HT-29 (cell line): ENCODE measurements around the gene PCSK2. TPM values are rescaled to one million over a fixed set of nuclear protein-coding genes. Genes with fewer than 3 reads are reported as not detected.

Experiments
- DNase-seq: peaks from one replicate; pipeline ENCODE4 v3.0.0-alpha.2; 2015; ENCODE audit warnings: low spot score
- total RNA-seq: library from RNA; depleted of rRNA; stranded (reverse); fragments of >200 nt; shearing (Covaris generic); gene quantifications from 2 replicates; pipeline ENCODE4 v1.2.3, GENCODE V29; 2014

The PCSK2 gene
- total RNA-seq, 1 experiment from 2014 or later: not detected

DNA sequence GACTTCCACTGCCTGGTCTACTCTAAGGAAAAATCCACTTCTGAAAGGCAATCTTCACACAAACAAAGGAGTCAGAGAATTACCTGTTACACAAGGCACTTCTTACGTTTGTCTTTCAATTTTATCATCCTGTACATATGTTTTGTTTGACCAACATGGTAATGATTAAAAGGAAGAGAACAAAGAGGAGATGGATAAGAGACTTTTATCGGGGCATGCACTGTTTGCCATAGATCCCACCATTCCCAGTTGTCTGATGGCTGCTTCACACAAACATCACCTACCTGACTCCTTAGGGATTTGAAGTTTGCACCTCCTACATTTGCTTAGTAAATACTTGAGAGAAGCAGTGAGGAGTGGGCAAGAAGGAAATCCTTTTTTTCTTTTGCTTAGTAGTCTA, 217.3 kb downstream of the PCSK2 start:
- DNase-seq: no peak

DNA sequence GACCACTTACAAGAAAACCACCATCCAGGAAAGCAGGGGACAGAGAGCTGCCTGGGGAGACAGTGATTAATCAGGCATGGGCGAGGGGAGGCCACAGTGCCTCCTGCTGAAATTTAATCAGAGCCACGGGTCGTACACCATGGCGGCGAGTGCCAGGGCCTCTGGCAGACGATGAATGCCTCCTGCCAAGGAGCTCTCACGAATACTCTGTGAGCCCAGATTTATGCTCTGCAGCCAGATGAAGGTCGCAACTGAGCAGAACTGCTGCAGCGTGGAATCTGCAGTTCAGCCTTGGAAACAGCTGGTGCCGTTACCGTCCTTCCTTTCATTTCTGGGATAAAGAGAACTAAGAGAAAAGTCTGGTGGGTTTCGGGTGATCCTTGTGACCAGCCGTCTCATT, 218.7 kb downstream of the PCSK2 start:
- DNase-seq: no peak

DNA sequence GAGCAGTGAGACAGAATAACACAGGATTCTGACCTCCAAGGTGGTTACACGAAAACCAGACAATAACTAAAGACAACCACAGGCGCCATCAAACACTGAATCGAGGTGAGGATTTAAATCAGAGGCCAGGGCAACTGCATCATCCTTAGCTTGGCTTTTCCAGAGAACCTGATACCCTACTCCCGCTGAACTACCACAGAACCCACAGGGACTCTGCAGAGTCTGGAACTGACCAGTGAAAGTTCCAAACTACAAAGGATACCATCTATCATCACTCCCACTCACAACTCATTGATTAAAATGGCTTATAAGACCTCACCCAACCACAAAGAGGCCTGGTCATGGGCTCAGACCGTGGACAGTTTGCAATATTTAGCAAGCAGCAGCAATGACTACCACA, 219.3 kb downstream of the PCSK2 start:
- DNase-seq: no peak

DNA sequence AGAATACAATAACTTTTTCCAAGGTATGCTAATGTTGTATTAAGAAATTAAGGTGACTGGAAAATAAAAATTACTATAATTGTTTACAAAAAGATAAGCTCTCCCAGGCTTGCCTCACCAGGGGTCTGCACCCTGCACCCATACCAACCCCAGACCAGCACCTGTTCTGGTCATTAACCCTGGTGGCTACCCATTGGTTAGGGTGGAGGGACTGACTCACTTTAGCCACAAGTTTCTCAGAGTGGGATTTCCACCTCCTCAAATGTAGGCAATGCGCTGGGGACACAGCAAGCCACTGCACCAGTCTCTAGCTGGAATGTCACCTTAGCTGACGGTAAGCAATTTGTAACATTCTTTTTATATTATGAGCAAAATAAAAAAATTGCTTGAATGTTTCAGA, 221.2 kb downstream of the PCSK2 start:
- no peak for DNase-seq

DNA sequence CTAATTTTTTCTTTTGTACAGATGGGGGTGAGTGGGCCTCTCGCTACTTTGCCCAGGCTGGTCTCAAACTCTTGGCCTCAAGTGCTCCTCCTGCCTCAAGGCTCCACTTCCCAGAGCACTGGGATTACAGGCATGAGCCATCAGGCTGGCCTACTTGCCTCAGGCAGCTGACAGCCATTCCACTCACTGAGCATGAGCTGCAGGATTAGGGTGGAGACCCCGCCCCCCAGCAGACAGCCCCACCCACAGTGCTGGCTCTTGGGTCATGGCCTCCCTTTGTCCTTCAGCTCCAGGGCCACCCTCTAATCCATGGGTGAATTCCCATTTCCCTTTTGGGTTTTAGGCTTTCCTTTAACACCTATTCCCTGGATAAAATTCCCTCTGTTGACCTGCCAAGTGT, 222.2 kb downstream of the PCSK2 start:
- no peak for DNase-seq

DNA sequence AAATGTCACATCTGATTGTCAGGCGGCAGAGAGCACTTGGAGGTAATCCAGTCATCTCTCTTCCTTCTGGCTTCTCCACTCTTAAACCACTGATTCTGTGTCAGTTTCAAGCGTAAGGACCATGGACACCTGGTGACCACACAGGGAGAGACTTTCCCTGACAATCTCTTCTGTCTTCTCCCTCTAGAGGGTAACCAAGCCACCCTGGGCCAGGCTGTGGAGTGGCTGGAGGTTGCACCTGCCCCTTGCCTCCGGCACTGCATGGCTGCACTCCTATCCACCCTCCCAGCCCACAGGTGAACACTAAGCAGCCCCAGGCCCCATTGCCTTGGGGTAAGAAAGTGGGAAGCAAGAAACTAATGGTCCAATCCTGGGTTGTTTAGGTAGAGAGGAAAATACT, 225.6 kb downstream of the PCSK2 start:
- no peak for DNase-seq

DNA sequence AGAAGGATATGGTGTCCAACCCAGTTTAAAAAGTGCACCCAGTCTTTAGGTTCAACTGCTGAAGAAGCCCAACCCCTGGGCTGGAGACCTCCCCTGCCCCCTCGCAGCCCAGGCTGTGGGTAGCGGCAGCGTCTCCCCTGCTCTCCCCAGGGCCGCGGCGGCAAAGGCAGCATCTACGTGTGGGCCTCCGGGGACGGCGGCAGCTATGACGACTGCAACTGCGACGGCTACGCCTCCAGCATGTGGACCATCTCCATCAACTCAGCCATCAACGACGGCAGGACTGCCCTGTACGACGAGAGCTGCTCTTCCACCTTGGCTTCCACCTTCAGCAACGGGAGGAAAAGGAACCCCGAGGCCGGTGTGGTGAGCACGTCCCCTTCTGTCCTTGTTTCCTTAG, 226.8 kb downstream of the PCSK2 start:
- DNase-seq: no peak

DNA sequence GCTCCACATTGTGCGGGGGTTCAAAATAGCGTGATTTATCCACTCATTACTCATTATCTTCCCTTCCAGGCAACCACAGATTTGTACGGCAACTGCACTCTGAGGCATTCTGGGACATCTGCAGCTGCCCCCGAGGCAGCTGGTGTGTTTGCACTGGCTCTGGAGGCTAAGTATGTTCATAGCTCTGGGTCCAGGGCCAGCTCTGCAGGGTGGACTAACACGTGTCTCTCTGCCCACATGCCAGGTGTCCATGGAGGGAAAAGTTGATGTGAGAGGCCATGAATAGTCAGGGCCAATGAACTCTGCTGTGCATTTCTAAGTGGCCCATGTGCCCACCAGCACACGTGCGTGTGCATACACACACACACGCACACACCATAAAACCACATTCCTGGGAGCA, 229.4 kb downstream of the PCSK2 start:
- DNase-seq: no peak

DNA sequence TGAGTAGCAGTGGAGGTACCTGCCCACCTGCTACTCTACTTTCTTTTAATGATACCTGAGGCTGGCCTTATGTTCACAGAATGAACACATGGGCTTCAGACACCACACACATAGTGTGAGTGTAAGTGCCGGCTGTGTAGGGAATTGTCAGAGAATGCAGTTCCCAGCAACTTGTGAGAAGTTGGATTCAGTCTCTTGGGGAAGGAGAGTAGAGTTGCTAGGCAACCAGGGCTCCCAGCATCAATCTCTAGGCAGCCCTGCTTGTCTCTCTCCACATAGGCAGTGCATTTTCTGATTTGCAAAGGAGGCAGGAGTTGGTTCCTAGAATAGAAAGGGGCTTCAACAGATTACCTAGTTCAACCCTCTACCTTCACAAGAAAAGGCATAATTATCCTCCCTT, 230.2 kb downstream of the PCSK2 start:
- DNase-seq: no peak

DNA sequence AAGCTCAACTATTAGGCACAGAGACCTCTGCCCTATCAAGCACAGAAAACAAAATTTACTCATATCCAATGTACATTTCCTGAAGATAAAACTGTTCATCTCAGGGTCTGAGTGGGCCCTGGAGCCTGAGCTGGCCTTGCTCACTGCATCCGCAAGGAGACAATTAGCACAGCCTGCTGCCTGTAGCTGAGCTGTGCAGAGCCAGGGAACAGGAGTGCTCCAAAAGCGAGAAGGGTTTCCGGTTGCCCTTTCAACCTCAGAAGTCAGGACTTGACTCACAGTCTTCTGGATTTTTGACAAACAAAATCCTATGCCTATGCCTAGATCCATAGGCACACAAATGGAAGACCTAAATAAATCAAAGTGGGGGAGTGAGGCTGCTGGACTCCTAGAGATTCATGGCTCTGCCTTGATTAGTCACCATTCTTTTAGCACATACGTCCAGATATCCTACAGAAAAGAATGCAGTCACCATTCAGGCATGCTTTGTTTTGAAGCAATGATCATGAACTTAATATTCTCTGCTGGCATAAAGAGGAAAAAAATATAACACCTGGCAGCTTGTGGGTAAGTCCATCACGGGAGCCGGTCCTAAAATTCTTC, 230.8 kb downstream of the PCSK2 start:
- no peak for DNase-seq

DNA sequence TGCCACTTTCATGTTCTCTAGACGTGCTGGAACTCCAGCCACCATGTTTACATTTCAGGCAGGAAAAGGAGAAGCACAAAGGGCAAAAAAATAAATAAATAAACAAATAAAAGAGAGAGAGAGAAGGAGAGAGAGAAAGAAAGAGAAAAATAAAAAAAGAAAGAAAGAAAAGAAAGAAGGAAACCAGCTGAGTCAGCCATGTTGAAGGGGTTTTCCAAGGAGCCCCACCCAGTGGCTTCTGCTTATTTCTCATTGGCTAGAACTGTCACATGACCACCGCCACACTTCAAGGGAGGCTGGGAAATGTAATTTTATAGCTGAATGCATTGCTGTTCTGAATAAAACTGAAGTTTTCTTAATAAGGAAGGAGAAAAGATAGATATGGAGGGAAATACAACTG, 233.3 kb downstream of the PCSK2 start:
- no peak for DNase-seq

DNA sequence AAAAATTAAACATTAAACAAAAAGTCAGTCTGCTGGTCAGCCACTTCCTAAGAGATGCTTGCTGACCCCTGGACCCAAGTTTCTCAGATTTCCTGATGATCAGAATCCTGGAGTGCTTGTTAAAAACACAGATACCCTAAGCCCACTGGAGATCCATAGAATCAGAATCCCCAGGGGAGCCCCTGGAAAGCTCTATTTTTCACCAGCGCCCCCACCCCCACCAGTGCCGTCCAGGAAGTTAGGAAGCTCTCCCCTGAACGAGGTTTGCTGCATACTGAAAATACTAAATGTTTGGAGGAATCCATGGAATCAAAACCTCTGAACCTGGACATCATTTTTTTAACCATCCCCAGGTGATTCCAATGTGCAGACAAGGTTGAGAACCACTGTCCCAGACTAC, 235.1 kb downstream of the PCSK2 start:
- DNase-seq: no peak

DNA sequence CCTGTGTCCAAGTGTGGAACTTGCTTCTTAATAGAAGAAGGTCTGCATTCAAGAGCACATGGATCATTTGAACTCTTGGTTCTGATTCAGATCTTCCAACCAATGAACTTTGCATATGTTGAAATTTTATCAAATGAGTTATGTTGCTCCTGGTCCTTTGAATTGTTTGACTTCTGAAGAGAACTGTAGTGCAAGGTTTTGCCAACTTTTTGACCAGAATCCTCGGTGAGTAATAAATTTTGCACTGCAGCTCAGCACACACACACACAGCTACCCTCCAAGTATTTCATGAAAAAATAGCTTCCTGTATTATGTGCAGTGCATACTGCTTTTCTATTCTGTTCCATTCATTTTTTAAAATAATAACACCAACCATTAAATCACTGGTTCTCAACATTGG, 236.9 kb downstream of the PCSK2 start:
- DNase-seq: no peak

DNA sequence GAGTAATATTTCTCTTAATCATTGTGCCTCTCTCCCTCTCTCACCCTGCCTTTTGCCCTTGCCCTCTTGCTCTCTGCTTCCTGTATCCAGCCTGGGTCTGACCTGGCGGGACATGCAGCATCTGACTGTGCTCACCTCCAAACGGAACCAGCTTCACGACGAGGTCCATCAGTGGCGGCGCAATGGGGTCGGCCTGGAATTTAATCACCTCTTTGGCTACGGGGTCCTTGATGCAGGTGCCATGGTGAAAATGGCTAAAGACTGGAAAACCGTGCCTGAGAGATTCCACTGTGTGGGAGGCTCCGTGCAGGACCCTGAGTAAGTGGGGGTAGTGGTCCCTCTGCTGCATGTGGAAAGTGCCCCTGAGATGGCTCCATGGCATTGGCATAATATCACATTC, 238.4 kb downstream of the PCSK2 start:
- DNase-seq: no peak

DNA sequence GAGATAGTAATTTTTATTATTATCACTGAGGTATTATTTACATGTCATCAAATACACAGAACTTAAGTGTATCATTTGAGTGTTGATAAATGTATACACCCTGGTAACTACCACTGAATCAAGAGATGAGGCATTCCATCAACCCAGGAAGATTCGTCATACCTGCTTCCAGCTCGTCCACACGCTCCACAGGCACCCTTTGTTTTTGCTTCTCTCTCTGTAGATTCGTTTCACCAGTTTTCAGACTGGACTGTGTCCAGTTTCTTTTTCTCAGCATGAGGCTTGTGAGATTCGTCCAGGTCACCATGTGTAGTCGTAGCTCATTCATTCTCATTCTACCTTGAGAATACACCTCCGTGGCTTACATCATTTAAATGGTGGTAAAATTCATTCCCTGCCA, 239.8 kb downstream of the PCSK2 start:
- no peak for DNase-seq

DNA sequence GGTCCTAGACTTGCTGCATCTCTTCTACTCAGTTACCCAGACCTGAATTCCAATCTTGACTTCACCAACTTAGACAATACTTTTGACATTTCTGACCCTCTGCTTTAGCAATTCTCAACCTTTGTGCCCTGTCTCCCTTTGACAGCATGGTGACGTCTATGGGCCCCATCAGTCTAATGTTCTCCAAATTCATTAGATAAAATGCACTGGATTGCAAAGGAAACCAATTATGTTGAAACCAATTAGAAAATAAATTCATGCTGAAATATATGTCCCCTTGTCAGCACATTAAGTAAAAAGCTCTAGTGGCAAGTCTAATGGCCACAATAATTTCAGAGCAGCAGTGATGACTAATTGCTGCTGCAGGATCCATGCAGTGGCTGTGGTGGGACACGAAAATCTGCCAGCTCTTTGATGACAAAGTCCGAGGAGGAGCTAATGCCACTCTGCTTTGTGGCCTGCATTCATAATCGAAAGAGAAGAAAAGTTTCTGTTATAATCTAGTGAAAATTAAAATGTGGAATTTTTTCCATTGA, 240.3 kb downstream of the PCSK2 start:
- no peak for DNase-seq

DNA sequence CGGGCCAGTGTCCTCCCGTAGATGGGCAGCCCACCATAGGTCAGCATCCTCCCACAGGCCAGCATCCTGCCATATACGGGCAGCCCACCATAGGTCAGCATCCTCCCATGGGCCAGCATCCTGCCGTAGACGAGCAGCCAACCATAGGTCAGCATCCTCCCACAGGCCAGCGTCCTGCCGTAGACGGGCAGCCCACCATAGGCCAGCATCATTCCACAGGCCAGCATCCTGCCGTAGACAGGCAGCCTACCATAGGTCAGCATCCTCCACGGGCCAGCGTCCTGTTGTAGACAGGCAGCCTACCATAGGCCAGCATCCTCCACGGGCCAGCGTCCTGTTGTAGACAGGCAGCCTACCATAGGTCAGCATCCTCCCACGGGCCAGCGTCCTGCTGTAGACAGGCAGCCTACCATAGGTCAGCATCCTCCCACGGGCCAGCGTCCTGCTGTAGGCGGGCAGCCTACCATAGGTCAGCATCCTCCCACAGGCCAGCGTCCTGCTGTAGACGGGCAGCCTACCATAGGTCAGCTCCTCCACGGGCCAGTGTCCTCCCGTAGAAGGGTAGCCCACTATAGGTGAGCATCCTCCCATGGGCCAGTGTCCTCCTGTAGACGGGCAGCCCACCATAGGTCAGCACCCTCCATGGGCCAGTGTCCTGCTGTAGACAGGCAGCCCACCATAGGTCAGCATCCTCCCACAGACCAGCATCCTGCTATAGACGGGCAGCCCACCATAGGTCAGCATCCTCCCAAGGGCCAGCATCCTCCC, 241.4 kb downstream of the PCSK2 start:
- DNase-seq: no peak

DNA sequence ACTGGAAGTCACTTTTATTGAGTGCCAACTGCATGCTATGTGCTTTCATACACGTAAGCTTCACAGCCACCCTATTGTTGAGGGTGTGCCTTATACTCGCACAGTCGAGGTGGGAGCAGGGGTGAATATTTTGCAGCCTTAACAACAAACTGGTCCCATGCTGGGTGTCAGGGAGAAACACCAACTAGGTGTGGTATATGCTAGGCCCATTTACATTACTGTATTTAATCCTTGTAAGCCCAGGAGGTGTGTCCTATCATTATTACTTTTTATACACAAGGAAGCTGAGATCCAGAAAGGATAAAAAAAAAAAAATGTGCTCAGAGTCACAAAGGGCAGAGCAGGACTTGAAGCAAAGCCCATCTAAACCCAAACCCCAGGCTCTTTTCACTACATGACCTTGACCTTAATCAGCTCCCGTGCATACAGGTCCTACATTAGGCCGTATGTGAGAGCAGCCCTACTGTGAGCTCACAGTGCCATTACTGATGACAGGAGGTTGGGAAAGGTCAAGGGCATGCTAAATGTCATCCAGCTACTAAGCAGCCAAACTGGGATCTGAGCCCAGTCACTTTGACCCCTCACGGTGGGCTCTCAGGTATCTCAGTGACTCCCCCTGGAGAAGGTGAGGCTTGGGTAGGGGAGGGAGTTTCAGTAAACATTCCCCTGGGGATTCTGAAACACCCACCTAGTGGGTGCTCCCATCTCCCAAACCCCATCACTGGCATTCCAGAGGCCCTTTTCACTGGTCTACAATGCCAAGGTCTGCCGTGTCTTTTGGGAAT, 242.6 kb downstream of the PCSK2 start:
- DNase-seq: no peak

DNA sequence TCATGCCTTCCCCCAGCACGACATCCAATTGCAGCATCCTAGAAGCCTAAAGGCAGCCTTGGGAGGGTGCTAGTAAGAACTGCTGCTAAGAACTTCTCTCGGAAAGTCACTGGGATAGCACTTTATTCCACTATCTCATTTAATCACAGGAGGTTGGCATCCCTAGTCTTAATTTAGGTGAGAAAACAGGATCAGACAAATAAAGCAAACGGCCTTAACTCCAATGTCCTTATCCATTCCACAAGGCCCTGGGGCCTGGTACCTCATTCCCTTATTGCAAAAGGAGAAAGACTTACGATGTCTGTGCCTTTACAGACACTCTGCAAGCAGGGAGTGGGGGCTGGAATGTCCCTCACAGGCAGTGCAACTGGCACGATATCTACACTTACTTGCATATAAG, 243.7 kb downstream of the PCSK2 start:
- no peak for DNase-seq

DNA sequence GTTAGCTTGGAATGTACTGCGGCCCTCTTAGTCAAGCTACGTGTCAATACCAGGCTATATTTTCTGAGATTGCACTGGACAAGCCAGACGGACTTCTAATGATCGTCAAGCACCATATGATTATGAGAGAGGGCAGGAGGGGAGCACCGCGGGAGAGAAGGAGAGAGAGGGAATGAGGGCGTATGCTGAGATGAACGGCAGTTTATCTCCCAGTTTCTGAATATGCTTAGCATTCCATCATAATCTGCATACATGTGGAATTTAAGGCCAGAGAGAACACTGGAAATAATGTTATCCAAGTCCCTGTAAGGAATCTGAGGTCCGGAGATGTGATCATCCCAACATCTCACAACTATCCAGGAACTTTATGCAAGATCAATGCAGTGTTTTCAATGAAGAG, 244.1 kb downstream of the PCSK2 start:
- no peak for DNase-seq

DNA sequence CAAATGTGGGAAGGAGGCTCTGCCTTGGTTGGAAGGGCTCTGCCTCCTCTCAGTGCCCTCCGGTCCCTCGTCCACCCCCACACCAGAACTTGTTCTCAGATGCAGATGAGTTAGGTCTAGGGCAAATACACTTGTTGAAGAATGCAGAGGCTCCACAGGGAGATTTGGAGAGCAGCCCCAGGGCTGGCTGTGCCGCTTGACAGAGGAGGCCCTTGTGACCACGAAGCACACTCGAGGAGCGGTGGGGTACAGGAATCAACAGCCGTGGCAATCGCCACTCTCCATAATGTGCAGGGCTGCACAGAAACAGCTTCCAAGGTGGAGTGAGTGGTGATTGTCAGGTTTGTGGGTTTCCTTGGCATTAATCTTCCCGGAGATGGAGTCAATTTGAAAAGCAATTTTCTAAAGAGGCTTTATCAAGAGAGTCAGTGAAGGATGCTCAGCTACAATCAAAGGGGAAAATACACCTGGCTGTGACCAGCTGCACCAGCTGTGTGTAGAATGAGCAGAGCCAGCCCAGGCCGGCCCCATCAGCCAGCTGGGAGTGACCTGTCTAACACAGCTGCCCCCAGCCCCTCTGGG, 244.9 kb downstream of the PCSK2 start:
- DNase-seq: no peak

DNA sequence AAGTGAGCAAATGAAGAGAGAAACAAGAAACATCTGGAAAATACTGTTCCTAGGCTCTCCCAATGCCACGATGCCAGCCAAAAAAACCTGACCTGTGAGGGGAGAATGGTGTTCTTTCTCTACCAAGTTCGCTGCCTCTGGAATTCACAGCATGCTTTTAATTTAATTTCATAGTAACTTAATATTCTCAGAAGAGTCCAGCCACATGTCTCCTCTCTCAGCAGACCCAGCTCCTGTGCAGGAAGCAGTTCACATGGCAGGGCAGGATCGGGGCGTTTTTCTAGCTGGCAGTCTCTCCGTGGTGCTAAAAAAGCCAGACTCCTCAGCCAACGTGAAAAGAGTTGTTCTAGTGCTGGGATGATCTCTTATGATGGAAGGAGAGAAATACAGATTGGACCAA, 246.8 kb downstream of the PCSK2 start:
- no peak for DNase-seq
